CD14-positive monocyte (primary cell): Measurements from ENCODE around the gene BLOC1S3. TPM values are rescaled to one million over a fixed set of nuclear protein-coding genes. Genes with fewer than 3 reads are reported as not detected.

ENCODE experiments used
- DNase-seq, 3 donors: peaks; one replicate each; pipeline ENCODE4 v3.0.0-alpha.2; 2011 to 2022
- H2AFZ ChIP-seq: 2 replicates; pipeline ENCODE4 v1.6.0; 2012; ENCODE audit warnings: mild to moderate bottlenecking, low read depth, low read length, inconsistent platforms; ENCODE audit not compliant: insufficient read depth, poor library complexity, severe bottlenecking
- H3K27ac ChIP-seq, 2 donors: 1 replicate in 1 of 2; 2 replicates in 1 of 2; pipeline ENCODE4 v1.5.1; 2012 to 2013; ENCODE audit warnings: low read length in 2 of 2, control low read depth in 1 of 2, inconsistent platforms in 1 of 2, low read depth in 1 of 2, mild to moderate bottlenecking in 1 of 2
- H3K27me3 ChIP-seq, 2 donors: one replicate each; pipeline versions ENCODE4 v1.6.0 to v1.6.1; 2011 to 2013; ENCODE audit warnings: low read length in 2 of 2; ENCODE audit not compliant: control insufficient read depth in 2 of 2, insufficient read depth in 2 of 2
- H3K36me3 ChIP-seq, 2 donors: replicated peaks in 1 of 2; 1 replicate in 1 of 2; 2 replicates in 1 of 2; pipeline versions ENCODE4 v1.5.1 to v1.6.1; 2012 to 2013; ENCODE audit warnings: low read length in 2 of 2, control low read depth in 1 of 2, inconsistent platforms in 1 of 2, mild to moderate bottlenecking in 1 of 2; ENCODE audit not compliant: insufficient read depth in 2 of 2, control insufficient read depth in 1 of 2
- H3K4me1 ChIP-seq, 2 donors: 1 replicate in 1 of 2; 2 replicates in 1 of 2; pipeline versions ENCODE4 v1.5.1 to v1.6.1; 2012 to 2013; ENCODE audit warnings: low read length in 2 of 2, control low read depth in 1 of 2, inconsistent platforms in 1 of 2, mild to moderate bottlenecking in 1 of 2, moderate library complexity in 1 of 2; ENCODE audit not compliant: insufficient read depth in 2 of 2, control insufficient read depth in 1 of 2
- H3K4me2 ChIP-seq: replicated peaks from 2 replicates; pipeline ENCODE3; 2012; ENCODE audit warnings: low read length, moderate library complexity, mild to moderate bottlenecking; ENCODE audit not compliant: poor library complexity, severe bottlenecking; ENCODE audit errors: extremely low read depth
- H3K4me3 ChIP-seq, 3 experiments: fragments of 200-600 bp in 1 of 3; sonication (generic) in 1 of 3; replicated peaks in 1 of 3; 1 replicate in 2 of 3; 2 replicates in 1 of 3; pipeline ENCODE4 v1.5.1; 2011 to 2013; ENCODE audit warnings: low read length in 3 of 3, mild to moderate bottlenecking in 3 of 3, control low read depth in 2 of 3, low read depth in 2 of 3, inconsistent platforms in 1 of 3, moderate library complexity in 1 of 3
- H3K79me2 ChIP-seq: 2 replicates; pipeline ENCODE4 v1.6.0; 2012; ENCODE audit warnings: mild to moderate bottlenecking, control low read depth, inconsistent platforms, low read length, moderate library complexity; ENCODE audit not compliant: insufficient read depth
- H3K9ac ChIP-seq: 2 replicates; pipeline ENCODE4 v1.6.0; 2017; ENCODE audit warnings: low read length, mild to moderate bottlenecking; ENCODE audit not compliant: insufficient read depth, poor library complexity, severe bottlenecking
- H3K9me3 ChIP-seq, 2 donors: replicated peaks in 1 of 2; 1 replicate in 1 of 2; 2 replicates in 1 of 2; pipeline versions ENCODE4 v1.5.1 to v1.6.1; 2012 to 2013; ENCODE audit warnings: low read length in 2 of 2, control low read depth in 1 of 2; ENCODE audit not compliant: control insufficient read depth in 1 of 2, insufficient read depth in 1 of 2
- H4K20me1 ChIP-seq: 2 replicates; pipeline ENCODE4 v1.6.0; 2012; ENCODE audit warnings: mild to moderate bottlenecking, low read length, control low read depth, moderate library complexity; ENCODE audit not compliant: insufficient read depth
- H3K27ac Mint-ChIP-seq, 7 donors: one replicate each; pipeline ENCODE4 v1.8.0; 2020; ENCODE audit warnings: mild to moderate bottlenecking in 7 of 7, mixed read lengths in 7 of 7, moderate library complexity in 6 of 7, inconsistent platforms in 2 of 7
- H3K27me3 Mint-ChIP-seq, 3 donors: one replicate each; pipeline ENCODE4 v1.8.0; 2021 to 2022; ENCODE audit warnings: low read depth in 3 of 3, mild to moderate bottlenecking in 3 of 3, mixed read lengths in 3 of 3, moderate library complexity in 3 of 3, inconsistent platforms in 1 of 3
- H3K36me3 Mint-ChIP-seq, 2 donors: one replicate each; pipeline ENCODE4 v1.8.0; 2020; ENCODE audit warnings: mixed read lengths in 2 of 2, inconsistent platforms in 1 of 2, mild to moderate bottlenecking in 1 of 2
- H3K4me1 Mint-ChIP-seq: one replicate; pipeline ENCODE4 v1.8.0; 2020; ENCODE audit warnings: mild to moderate bottlenecking, mixed read lengths
- H3K4me3 Mint-ChIP-seq, 2 donors: one replicate each; pipeline ENCODE4 v1.8.0; 2020; ENCODE audit warnings: mild to moderate bottlenecking in 2 of 2, mixed read lengths in 2 of 2, moderate library complexity in 1 of 2
- H3K9me3 Mint-ChIP-seq, 7 donors: one replicate each; pipeline ENCODE4 v1.8.0; 2020 to 2022; ENCODE audit warnings: mixed read lengths in 7 of 7, mild to moderate bottlenecking in 6 of 7, moderate library complexity in 6 of 7, inconsistent platforms in 2 of 7
- WGBS: methylation state at CpG from one replicate; pipeline ENCODE4 v1.1.5; 2013; ENCODE audit warnings: missing lambda C conversion rate; ENCODE audit not compliant: insufficient coverage; 5-methylcytosine and 5-hydroxymethylcytosine counted together
- intact Hi-C, 2 donors: fragments of 100-400 bp; cut with micrococcal nuclease; formaldehyde crosslinking; loops; one replicate each; pipeline versions ENCODE4 v1.15.0 to v1.15.1; 2023
- polyA minus RNA-seq: library from RNA; depleted of rRNA, polyadenylated mRNA; stranded (reverse); fragments of >200 nt; gene quantifications from 2 replicates; pipeline ENCODE4 v1.2.3, GENCODE V29; 2012
- polyA plus RNA-seq, 3 donors: library from polyadenylated mRNA; depleted of rRNA in 1 of 3; unstranded in 2 of 3; stranded (reverse) in 1 of 3; fragments of 300-500 nt in 2 of 3; fragments of >200 nt in 1 of 3; fragmentation: Illumina TruSeq in 2 of 3; gene quantifications; 1 replicate in 2 of 3; 2 replicates in 1 of 3; pipeline ENCODE4 v1.2.3, GENCODE V29; 2012 to 2021
- total RNA-seq, 12 experiments: library from RNA in 1 of 12; stranded (reverse) in 1 of 12; fragments of 120-200 nt in 1 of 12; gene quantifications; one replicate each; pipeline ENCODE4 v1.2.4 and lab custom pipeline; 2013 to 2026; ENCODE audit warnings: mixed read lengths in 6 of 12, inconsistent platforms in 1 of 12
- TF ChIP-seq, protein P1 (sequence below): fragments of 200-600 bp; IDR thresholded peaks from one replicate; pipeline ENCODE4 v1.8.0; 2022; ENCODE audit warnings: antibody characterized with exemption, mild to moderate bottlenecking

Gene BLOC1S3, protein sequence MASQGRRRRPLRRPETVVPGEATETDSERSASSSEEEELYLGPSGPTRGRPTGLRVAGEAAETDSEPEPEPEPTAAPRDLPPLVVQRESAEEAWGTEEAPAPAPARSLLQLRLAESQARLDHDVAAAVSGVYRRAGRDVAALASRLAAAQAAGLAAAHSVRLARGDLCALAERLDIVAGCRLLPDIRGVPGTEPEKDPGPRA
- 4.1 TPM for total RNA-seq (2013)
- polyA plus RNA-seq (1 to 10 TPM; 2.9 to 6.7 (median 4.7) TPM), polyA minus RNA-seq (8.5 and 15.0 TPM in 2 replicates), total RNA-seq (lab: John Stamatoyannopoulos, UW) (3.9 to 23.0 (median 8.6) reads per million in 11 experiments)

DNA sequence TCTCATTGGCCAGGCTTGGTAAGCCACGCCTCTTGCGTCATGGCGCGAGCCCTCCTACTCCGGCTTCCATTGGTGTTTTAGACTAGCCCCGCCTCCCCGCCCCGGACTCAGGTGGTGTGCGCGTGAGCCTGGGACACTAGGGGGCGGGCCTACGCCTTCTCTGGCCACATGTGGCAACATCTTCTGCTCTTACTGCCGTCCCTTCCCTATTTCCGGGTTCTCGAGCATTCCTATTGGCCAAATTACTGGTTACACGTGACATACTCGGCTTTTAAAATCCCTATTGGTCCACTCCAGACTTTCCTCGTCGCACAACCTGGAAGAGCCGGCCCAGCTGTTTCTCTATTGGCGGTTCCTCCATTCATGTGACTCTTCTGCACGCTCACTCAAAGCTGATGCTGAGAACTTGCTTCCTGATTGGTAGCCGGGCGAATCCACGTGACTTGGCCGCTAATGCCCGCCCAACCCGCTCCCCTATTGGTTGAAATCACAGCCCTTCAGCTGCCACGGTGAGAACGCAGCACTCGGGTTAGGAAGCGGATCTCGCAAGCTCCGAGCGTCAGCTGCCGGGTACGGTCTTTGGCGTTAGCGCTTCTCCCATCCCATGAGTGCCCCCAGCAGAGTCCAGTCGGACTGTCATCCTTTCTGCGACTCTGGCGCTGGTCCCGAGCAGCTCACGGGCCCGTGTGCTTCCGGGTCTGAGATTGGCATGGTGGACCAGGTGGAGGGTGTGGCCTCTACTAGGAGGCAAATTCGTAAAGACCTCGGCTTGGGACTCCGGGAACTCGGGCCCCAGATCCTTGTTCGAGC is at the start of gene BLOC1S3:
BLOC1S3 (plus strand) TSS at position 523 of the 810 bp plus-strand sequence. CDS start 513 bp downstream, outside the sequence.
- Mint-ChIP-seq H3K36me3 (peaks cover 17 to 26% of the 10 kb centered on the region in 2 donors), H3K27ac (peak within 1 kb of the TSS; percentile 95 to 100 (median 98)), H3K4me3 (peak within 1 kb of the TSS; percentile 88 to 96), H3K9me3 (peaks cover 0 to 2% (median 0%) of the 10 kb centered on the region in 7 donors), H3K27me3 (peaks cover 0 to under 1% (median 0%) of the 10 kb centered on the region in 3 donors), H3K4me1 (peaks cover 49% of the 10 kb centered on the region)
- H3K27ac ChIP-seq: peak within 1 kb of the TSS; percentile 92 to 99
- H3K4me1 ChIP-seq: peaks cover 39 to 53% of the 10 kb centered on the region in 2 donors
- peaks cover 41% of the 10 kb centered on the region for H3K79me2 ChIP-seq
- DNase-seq: peak; percentile 100
- whole genome bisulfite sequencing: 0% methylated on average over 51 of the region's 51 CpGs
- H3K9me3 ChIP-seq: no peaks in the 10 kb centered on the region
- no peaks in the 10 kb centered on the region for H3K27me3 ChIP-seq
- intact Hi-C loops: loop anchor here in 1 of 2 donors (5.0 kb wide), 2 partner anchors 86 to 101 kb away; partner anchors contain the start of genes GEMIN7, PPP1R37 and ZNF296
- peaks cover 3 to 7% of the 10 kb centered on the region in 2 donors for H3K36me3 ChIP-seq
- peak within 1 kb of the TSS; percentile 97 for H3K9ac ChIP-seq
- peaks cover 31% of the 10 kb centered on the region for H4K20me1 ChIP-seq
- H3K4me2 ChIP-seq: peak within 1 kb of the TSS; percentile 77
- peak within 1 kb of the TSS; percentile 85 for H2AFZ ChIP-seq
- peak within 1 kb of the TSS; percentile 69 to 92 (median 82) for H3K4me3 ChIP-seq
- TF ChIP-seq, protein P1, sequence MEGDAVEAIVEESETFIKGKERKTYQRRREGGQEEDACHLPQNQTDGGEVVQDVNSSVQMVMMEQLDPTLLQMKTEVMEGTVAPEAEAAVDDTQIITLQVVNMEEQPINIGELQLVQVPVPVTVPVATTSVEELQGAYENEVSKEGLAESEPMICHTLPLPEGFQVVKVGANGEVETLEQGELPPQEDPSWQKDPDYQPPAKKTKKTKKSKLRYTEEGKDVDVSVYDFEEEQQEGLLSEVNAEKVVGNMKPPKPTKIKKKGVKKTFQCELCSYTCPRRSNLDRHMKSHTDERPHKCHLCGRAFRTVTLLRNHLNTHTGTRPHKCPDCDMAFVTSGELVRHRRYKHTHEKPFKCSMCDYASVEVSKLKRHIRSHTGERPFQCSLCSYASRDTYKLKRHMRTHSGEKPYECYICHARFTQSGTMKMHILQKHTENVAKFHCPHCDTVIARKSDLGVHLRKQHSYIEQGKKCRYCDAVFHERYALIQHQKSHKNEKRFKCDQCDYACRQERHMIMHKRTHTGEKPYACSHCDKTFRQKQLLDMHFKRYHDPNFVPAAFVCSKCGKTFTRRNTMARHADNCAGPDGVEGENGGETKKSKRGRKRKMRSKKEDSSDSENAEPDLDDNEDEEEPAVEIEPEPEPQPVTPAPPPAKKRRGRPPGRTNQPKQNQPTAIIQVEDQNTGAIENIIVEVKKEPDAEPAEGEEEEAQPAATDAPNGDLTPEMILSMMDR: peak; percentile 25

DNA sequence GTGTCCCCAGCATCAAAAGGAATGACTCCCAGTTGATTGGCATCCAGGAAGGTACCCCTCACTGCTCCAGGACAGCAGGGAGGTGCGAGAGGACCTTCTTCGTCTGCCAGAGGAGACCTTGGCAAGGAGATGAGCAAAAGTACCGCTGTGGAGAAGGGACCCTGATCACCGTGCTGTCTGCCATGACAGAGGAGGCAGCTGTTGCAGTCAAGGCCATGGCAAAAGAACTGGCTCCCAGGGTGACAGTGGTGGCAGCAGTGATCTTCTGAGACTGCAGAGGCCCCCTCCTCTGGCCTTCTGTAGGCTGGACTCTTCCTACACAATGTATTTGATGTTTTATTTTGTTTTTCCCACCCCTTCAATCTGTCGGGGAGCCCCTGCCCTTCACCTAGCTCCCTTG is 49.8 kb upstream of the BLOC1S3 start:
- Histone ChIP-seq H3K9me3 (no peaks in the 10 kb centered on the region), H3K79me2 (peaks cover 32% of the 10 kb centered on the region), H4K20me1 (peaks cover 50% of the 10 kb centered on the region), H3K4me2 (no peak overlapping the region), H2AFZ (no peak overlapping the region), H3K4me1 (no peaks in the 10 kb centered on the region), H3K4me3 (no peak overlapping the region), H3K36me3 (peaks cover 0 to 5% of the 10 kb centered on the region in 2 donors), H3K9ac (no peak overlapping the region), H3K27ac (no peak overlapping the region), H3K27me3 (no peaks in the 10 kb centered on the region)
- 96% methylated on average over 4 of the region's 5 CpGs for WGBS
- Mint-ChIP-seq H3K9me3 (no peaks in the 10 kb centered on the region), H3K4me1 (peaks cover 5% of the 10 kb centered on the region), H3K27me3 (peaks cover 0 to 2% (median 0%) of the 10 kb centered on the region in 3 donors), H3K4me3 (no peak overlapping the region), H3K36me3 (peaks cover 0 to 2% of the 10 kb centered on the region in 2 donors), H3K27ac (no peak overlapping the region)
- no peak for DNase-seq
- intact Hi-C loops: no loop called here
- TF ChIP-seq, protein P1: no peak
